NOMO-1 treated with DMSO at 0.1 percent for 48 hours (cell line): Measurements from ENCODE around the gene EPM2AIP1.
A peak's percentile ranks its signal among the peaks of the same experiment; 100 is the strongest.
"Not testable (repeated sequence)": the region's sequence is repeated elsewhere in the genome, so short reads cannot be mapped to it uniquely, and the experiment has no call there.

Source experiments
- DNase-seq: peaks from one replicate; lab custom pipeline; 2025; ENCODE audit not compliant: unreplicated experiment; lab: John Stamatoyannopoulos, UW

Gene EPM2AIP1

DNA sequence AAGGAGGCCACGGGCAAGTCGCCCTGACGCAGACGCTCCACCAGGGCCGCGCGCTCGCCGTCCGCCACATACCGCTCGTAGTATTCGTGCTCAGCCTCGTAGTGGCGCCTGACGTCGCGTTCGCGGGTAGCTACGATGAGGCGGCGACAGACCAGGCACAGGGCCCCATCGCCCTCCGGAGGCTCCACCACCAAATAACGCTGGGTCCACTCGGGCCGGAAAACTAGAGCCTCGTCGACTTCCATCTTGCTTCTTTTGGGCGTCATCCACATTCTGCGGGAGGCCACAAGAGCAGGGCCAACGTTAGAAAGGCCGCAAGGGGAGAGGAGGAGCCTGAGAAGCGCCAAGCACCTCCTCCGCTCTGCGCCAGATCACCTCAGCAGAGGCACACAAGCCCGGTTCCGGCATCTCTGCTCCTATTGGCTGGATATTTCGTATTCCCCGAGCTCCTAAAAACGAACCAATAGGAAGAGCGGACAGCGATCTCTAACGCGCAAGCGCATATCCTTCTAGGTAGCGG is at the start of gene EPM2AIP1:
TSS of gene EPM2AIP1 (minus strand) at position 326 of the 520 bp plus-strand sequence. CDS start at position 272, 54 bp downstream.
- DNase-seq, result no peak

DNA sequence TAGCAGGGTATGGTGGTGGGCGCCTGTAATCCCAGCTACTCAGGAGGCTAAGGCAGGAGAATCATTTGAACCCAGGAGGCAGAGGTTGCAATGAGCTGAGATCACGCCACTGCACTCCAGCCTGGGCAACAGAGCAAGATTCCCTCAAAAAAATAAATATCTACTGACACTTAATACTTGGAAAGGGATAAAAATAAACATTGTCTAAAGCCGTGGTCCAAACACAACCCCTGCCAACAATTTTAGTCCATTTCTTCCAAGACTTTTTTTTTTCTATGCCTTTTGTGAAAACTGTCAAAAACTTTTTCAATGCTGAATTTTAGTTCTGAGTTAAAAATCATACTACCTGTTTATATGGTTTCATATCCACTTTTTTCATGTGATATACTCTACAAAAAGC is 49.8 kb upstream of the EPM2AIP1 start:
- DNase-seq, result not testable (repeated sequence)

- no peak for DNase-seq
Observed at GRCh38 chr3:37041546-37042195, 48.7 kb upstream of the EPM2AIP1 start.

DNA sequence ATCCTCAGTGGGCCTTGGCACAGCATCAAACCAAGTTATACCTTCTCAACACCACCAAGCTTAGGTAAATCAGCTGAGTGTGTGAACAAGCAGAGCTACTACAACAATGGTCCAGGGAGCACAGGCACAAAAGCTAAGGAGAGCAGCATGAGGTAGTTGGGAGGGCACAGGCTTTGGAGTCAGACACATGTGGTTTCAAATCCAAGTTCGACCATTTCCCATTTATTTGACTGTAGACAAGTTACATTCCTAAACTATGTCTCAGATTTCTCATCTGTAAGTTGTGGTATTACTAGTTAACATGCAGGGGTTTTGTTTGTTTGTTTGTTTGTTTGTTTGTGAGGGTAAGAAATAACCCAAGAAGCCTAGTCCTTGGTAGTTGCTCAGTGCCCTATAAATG is 47.3 kb upstream of the EPM2AIP1 start:
- no peak for DNase-seq

DNA sequence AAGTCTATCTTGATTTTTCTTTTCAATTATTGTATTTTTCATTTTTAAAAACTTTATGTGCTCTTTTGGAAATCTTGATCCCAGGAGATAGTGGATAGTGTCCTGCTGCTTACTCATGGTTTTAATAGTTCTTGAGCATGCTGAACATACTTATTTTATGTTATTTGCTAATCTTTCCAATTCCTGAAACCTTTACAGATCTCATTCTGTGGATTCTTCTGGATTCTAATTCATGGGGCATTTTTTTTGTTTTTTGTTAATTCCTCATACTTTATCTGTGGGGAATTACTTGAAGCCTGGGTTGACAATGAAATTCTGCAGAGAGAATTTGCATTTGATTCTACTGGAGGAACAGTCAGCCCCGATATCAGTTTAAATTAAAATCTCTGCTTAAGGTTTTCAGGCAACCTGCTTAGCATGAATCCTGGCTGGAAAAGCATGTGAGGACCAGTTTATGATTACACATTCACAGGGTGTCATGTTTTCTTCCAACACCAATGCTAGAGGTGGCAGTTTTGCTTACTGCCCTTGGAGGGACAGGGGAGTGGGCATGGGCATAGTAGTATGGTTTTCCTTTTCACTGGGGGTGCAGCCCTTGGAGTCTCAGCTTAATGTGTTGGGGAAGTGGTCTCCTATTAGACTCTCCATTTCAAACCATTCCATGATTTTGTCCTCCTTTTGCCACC is 46.4 kb upstream of the EPM2AIP1 start:
- no peak for DNase-seq

DNA sequence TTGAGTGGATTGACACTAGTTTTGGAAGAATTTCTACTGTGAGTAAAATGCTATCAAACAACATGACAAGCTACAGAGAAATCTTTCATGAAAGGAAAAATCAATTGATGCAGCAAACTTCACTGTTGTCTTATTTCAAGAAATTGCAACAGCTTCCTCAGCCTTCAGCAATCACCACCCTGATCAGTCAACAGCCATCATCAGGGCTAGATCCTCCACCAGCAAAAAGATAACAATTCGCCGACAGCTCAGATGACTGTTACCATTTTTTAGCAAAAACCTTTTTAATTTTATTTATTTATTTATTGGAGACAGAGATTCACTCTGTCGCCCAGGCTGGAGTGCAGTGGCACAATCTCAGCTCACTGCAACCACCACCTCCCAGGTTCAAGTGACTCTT is 44.4 kb upstream of the EPM2AIP1 start:
- DNase-seq, result no peak

- DNase-seq, result no peak
Observed at GRCh38 chr3:37032961-37033360, 40.0 kb upstream of the EPM2AIP1 start.

GRCh38 chr3:37031096-37031682 is 38.3 kb upstream of the EPM2AIP1 start:
- DNase-seq, result no peak

- DNase-seq, result no peak
Observed at GRCh38 chr3:37030588-37030987, 37.7 kb upstream of the EPM2AIP1 start.

DNA sequence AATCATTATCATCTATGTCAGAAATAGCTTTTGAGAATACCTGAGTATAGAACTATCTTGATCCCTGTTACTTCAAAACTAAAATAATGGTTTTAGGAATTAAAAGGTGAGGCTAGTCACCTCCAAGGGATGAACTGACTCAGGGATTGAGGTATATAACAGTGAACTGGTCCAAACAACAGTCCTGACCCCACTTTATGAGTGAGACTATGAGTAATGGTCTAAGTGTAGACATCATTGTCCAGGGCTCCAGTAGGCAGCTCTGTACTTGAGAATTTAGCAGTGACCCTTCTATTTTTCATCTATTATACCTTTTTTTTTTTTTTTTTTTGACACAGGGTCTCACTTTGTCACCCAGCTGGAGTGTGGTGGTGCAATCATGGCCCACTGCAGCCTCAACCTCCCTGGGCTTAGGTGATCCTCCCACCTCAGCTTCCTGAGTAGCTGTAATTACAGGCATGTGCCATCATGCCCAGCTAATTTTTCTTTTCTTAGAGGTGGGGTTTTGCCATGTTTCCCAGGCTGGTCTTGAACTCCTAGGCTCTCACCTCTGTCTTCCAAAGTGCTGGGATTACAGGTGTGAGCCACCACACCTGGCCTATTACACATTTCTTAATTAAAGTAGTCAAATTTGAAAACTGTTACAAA is 36.7 kb upstream of the EPM2AIP1 start:
- DNase-seq, result no peak

DNA sequence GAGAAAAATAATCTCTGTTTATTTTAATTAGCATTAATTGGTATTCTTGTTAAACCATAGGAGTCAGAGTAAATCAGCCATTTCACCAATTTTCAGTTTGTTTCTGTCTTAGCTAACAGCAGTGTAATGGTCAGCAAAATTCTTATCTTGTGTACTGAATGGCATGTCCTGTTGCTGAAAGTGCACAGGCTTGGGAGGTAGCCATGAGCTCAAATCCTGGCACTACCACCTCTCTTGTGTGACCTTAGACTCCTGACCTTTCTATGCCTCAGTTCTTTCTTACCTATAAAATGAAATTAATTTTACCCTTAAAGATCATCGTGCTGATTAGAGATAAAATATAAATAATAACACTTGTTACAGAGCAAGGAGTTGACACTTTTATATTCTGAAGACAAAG is 36.2 kb upstream of the EPM2AIP1 start:
- no peak for DNase-seq

- no peak for DNase-seq
Observed at GRCh38 chr3:37028329-37028728, 35.4 kb upstream of the EPM2AIP1 start.

GRCh38 chr3:37026851-37027250 is 33.9 kb upstream of the EPM2AIP1 start:
- DNase-seq, result no peak

- DNase-seq, result no peak
Observed at GRCh38 chr3:37025561-37026335, 32.8 kb upstream of the EPM2AIP1 start.

GRCh38 chr3:37024820-37025405 is 32.0 kb upstream of the EPM2AIP1 start:
- peak; percentile 91 for DNase-seq

DNA sequence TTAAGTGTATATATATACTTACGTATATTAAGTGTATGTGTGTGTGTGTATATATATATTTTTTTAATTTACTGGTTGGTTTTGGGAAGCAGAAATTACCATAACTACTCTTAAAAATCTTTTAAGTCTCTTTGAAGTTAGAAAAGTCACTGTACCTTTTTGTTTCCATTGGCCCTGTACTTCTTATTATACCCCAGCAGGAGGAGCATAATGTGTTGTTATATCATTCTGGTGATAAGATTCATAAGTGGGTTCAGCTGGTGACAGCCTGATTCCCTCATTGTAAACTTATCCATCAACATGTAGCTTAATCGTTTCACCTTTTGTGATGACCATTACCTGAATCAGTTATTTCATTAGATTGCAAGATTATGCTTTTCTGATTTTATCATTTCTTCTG is 31.2 kb upstream of the EPM2AIP1 start:
- peak; percentile 23 for DNase-seq

- DNase-seq, result no peak
Observed at GRCh38 chr3:37017683-37018082, 24.8 kb upstream of the EPM2AIP1 start.

- DNase-seq, result no peak
Observed at GRCh38 chr3:37016903-37017302, 24.0 kb upstream of the EPM2AIP1 start.

DNA sequence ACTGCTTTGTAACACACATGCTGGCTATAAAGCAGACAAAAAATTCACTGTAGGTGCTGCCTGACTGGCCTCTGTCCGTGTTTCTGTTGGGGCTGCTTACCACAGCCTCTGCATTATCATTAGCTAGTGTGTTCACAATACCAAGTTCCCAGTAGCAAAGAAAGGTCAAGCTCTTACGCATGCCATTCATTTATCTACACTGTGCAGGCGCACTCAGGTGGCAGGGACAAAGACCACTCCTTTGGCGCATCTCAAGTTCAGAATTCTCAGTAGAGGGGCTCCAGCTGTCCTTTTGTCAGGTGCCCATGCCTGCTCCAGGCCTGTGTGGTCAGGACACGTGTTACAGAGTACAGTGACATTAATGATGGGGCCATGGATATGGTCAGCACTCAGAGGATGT is 22.7 kb upstream of the EPM2AIP1 start:
- no peak for DNase-seq

DNA sequence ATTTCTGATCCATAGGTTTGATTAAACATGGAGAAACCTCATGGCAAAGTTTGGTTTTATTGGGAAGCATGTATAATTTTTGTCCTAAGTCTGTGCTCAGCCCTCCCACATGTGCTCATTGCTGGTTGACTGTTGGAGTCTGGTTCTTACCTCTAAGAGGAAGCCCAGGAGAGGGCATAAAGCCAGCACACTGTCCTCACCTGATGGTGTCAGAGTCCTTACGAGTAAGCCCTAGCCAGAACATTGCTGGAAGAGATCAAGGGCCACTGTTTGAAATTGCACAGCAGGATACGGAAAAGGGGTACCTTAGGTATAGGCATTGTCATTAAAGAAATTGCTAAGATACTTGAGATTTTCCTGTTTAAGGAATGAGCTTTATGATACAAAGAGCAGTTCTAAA is 21.7 kb upstream of the EPM2AIP1 start:
- DNase-seq, result no peak
